ENCODE results near the gene SLC6A7.

DNA sequence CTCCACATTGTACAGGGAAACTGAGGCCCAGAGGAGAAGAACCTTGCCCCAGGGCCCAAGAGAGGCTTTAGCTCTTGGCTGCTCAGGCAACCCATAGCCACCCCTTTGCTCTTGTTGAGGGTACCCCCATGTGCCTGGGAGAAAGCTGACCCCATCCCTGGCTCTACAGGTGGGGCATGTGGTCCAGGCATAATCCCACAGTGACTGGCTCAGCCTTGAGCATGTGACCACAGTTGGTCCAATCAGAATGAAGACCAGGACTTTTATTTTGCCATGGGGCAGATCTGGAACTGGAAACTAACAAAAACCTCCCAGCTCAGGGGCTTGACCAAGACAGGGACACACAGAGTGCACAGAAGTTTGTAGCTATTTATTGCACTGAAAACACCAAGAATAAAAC is 29.3 kb downstream of the SLC6A7 start:
- no peak for TF ChIP-seq CTCF (IDR thresholded peaks at IDR 0.05)
- TF ChIP-seq EP300 (IDR thresholded peaks at IDR 0.05), result no peak

All from tibial nerve (tissue), 4 donors.